HEK293T (cell line): ENCODE measurements around the gene HIVEP3.

ENCODE experiments used
- BHLHE40 ChIP-seq: fragments of 450-650 bp; IDR thresholded peaks from 2 replicates; pipeline ENCODE4 v1.6.1; 2016; ENCODE audit warnings: mild to moderate bottlenecking, moderate library complexity, borderline replicate concordance
- HDGF ChIP-seq: fragments of 450-650 bp; IDR thresholded peaks from 2 replicates; pipeline ENCODE4 v1.6.1; 2017; ENCODE audit warnings: antibody characterized with exemption, borderline replicate concordance
- LEF1 ChIP-seq: fragments of 450-650 bp; IDR thresholded peaks from 2 replicates; pipeline ENCODE4 v1.6.1; 2017; ENCODE audit warnings: mild to moderate bottlenecking, borderline replicate concordance
- SP1 ChIP-seq: fragments of 450-650 bp; IDR thresholded peaks from 2 replicates; pipeline ENCODE4 v1.6.1; 2017

- TF ChIP-seq SP1 (no peak), BHLHE40 (no peak), HDGF (no peak), LEF1 (no peak)
Observed at GRCh38 chr1:41901551-41901950, 17.2 kb downstream of the HIVEP3 start.
